AG04450 (cell line): Measurements from ENCODE around the gene COBLL1. TPM values are rescaled to one million over a fixed set of nuclear protein-coding genes. Genes with fewer than 3 reads are reported as not detected.

Experiments used
- CTCF ChIA-PET: fragments of 300-600, 350-600 bp; formaldehyde crosslinking; extraction: SDS; loops from one replicate; lab custom pipeline; 2022; ENCODE audit warnings: antibody characterized with exemption, inconsistent platforms; lab: Charles Lee
- POLR2A ChIA-PET: fragments of 350-600 bp; formaldehyde crosslinking; extraction: SDS; loops from one replicate; lab custom pipeline; 2021; ENCODE audit warnings: antibody characterized with exemption, inconsistent platforms; lab: Yijun Ruan, JAX
- DNase-seq: peaks from one replicate; pipeline ENCODE4 v3.0.0-alpha.2; 2011; ENCODE audit warnings: low read depth, low spot score
- H3K27ac ChIP-seq: one replicate; pipeline ENCODE4 v1.5.1; 2012; ENCODE audit warnings: low read depth, low read length, control low read depth
- H3K27me3 ChIP-seq: one replicate; pipeline ENCODE4 v1.6.0; 2012; ENCODE audit warnings: low read length; ENCODE audit not compliant: control insufficient read depth, insufficient read depth
- H3K4me3 ChIP-seq: 2 replicates; pipeline ENCODE4 v1.5.1; 2011; ENCODE audit warnings: mild to moderate bottlenecking, low read depth, low read length, control low read depth
- H3K9me3 ChIP-seq: 2 replicates; pipeline ENCODE4 v1.5.1; 2012; ENCODE audit warnings: low read length; ENCODE audit not compliant: control insufficient read depth, insufficient read depth
- CTCF ChIP-seq: IDR thresholded peaks from 2 replicates; pipeline ENCODE4 v1.5.1; 2011; ENCODE audit warnings: low read depth, low read length, control low read depth, inconsistent platforms
- polyA plus RNA-seq: library from polyadenylated mRNA; depleted of rRNA; stranded (reverse); fragments of >200 nt; gene quantifications from 2 replicates; pipeline ENCODE4 v1.2.3, GENCODE V29; 2011

The COBLL1 gene
- polyA plus RNA-seq, 1 experiment = 0.79 TPM

- ChIA-PET POLR2A (no interaction called here), CTCF (interaction anchor here (1.4 to 2.3 kb wide), 2 partner anchors 40 to 54 kb away, joined by 3 to 10 read pairs; partner anchors contain the start of gene COBLL1)
- DNase-seq = no peak
- no peaks in the 10 kb centered on the region for H3K9me3 ChIP-seq
- H3K4me3 ChIP-seq = no peak overlapping the region
- TF ChIP-seq CTCF = no peak
- no peaks in the 10 kb centered on the region for H3K27me3 ChIP-seq
- no peak overlapping the region for H3K27ac ChIP-seq
Measured at GRCh38 chr2:164882276-164882675, 40.7 kb upstream of the COBLL1 start.

GRCh38 chr2:164881524-164881923 is 39.9 kb upstream of the COBLL1 start:
- CTCF ChIA-PET = interaction anchor here (1.5 to 2.3 kb wide), 2 partner anchors 40 to 144 kb away, joined by 5 to 10 read pairs; partner anchors contain the start of gene COBLL1
- POLR2A ChIA-PET = no interaction called here

GRCh38 chr2:164879901-164880535 is 38.4 kb upstream of the COBLL1 start:
- Histone ChIP-seq H3K9me3 (no peaks in the 10 kb centered on the region), H3K27ac (no peak overlapping the region), H3K4me3 (no peak overlapping the region), H3K27me3 (no peaks in the 10 kb centered on the region)
- ChIA-PET POLR2A (no interaction called here), CTCF (interaction anchor here (0.6 to 2.3 kb wide), 4 partner anchors 38 to 323 kb away, joined by 3 to 10 read pairs (median 4); partner anchors contain the start of gene COBLL1)
- no peak for TF ChIP-seq CTCF
- no peak for DNase-seq

More at GRCh38 chr2:164881524-164881923, 39.9 kb upstream of the COBLL1 start:
- Histone ChIP-seq H3K27ac (no peak overlapping the region), H3K9me3 (no peaks in the 10 kb centered on the region), H3K27me3 (no peaks in the 10 kb centered on the region), H3K4me3 (no peak overlapping the region)
- TF ChIP-seq CTCF = no peak
- DNase-seq = no peak

GRCh38 chr2:164877927-164878326 is 36.3 kb upstream of the COBLL1 start:
- Histone ChIP-seq H3K4me3 (no peak overlapping the region), H3K27me3 (no peaks in the 10 kb centered on the region), H3K9me3 (no peaks in the 10 kb centered on the region), H3K27ac (no peak overlapping the region)
- no peak for TF ChIP-seq CTCF
- POLR2A ChIA-PET = no interaction called here
- CTCF ChIA-PET = interaction anchor here (1.3 kb wide), 1 partner anchor 36 kb away, joined by 6 read pairs; no protein-coding TSS in a partner anchor
- DNase-seq = no peak

GRCh38 chr2:164877169-164877568 is 35.5 kb upstream of the COBLL1 start:
- Histone ChIP-seq H3K27ac (no peak overlapping the region), H3K4me3 (no peak overlapping the region), H3K27me3 (no peaks in the 10 kb centered on the region), H3K9me3 (no peaks in the 10 kb centered on the region)
- POLR2A ChIA-PET = no interaction called here
- no peak for TF ChIP-seq CTCF
- CTCF ChIA-PET = no interaction called here
- no peak for DNase-seq
